Spinal cord (tissue), 10 donors: ENCODE results near the gene C1orf116. TPM values are rescaled to one million over a fixed set of nuclear protein-coding genes. Genes with fewer than 3 reads are reported as not detected.

Experiments used
- DNase-seq, 6 donors: peaks; one replicate each; pipeline versions ENCODE4 v3.0.0 to v3.0.0-alpha.2; 2013 to 2015; ENCODE audit warnings: low spot score in 6 of 6, low read depth in 4 of 6
- H3K27ac ChIP-seq: one replicate; pipeline ENCODE4 v1.5.1; 2013; ENCODE audit warnings: low read depth, low read length, control low read depth
- H3K27me3 ChIP-seq: one replicate; pipeline ENCODE4 v1.6.1; 2013; ENCODE audit warnings: low read length; ENCODE audit not compliant: control insufficient read depth, insufficient read depth
- H3K36me3 ChIP-seq: one replicate; pipeline ENCODE4 v1.6.1; 2013; ENCODE audit warnings: low read length; ENCODE audit not compliant: control insufficient read depth, insufficient read depth
- H3K4me1 ChIP-seq: one replicate; pipeline ENCODE4 v1.6.1; 2013; ENCODE audit warnings: low read length; ENCODE audit not compliant: control insufficient read depth, insufficient read depth
- H3K4me3 ChIP-seq: one replicate; pipeline ENCODE4 v1.5.1; 2013; ENCODE audit warnings: low read depth, low read length, control low read depth
- H3K9me3 ChIP-seq: one replicate; pipeline ENCODE4 v1.6.1; 2013; ENCODE audit warnings: low read length; ENCODE audit not compliant: control insufficient read depth, insufficient read depth
- WGBS: methylation state at CpG from one replicate; pipeline ENCODE4 v1.1.5; 2013; ENCODE audit warnings: missing lambda C conversion rate; ENCODE audit not compliant: insufficient coverage; 5-methylcytosine and 5-hydroxymethylcytosine counted together
- polyA plus RNA-seq, 2 donors: library from polyadenylated mRNA; unstranded; fragments of 120-200 nt; gene quantifications; one replicate each; pipeline ENCODE4 v1.2.1, GENCODE V29; 2013; ENCODE audit not compliant: insufficient read length in 2 of 2
- total RNA-seq, 2 donors: library from RNA; depleted of rRNA in 1 of 2; stranded (reverse); fragments of 120-200 nt in 1 of 2; fragments of >200 nt in 1 of 2; gene quantifications; one replicate each; pipeline versions ENCODE4 v1.2.3 to v1.2.4, GENCODE V29; 2013 to 2014
- donor health status: healthy.

C1orf116 gene
- total and polyA plus RNA-seq, 4 donors, result 0.10 to 0.30 (median 0.18) TPM

DNA sequence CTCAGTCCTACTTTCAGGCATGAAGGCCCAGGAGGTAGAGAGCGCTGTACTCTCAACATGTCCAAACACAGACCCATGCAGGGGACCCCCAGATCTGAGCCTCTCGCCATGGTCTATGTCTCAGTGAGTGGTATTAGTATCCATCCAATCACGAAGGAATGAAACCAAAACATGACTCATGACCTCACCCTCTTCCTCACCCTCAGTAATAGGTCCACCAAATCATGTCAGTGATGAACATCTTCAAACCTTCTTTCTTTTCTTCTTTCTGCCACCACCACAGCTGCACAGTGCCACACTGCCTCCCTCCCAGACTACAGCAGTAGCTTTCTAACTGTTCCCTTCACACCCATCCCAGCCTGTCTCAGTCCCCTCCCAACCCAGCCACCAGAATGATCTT is 16.8 kb downstream of the C1orf116 start:
- H3K36me3 ChIP-seq, result no peaks in the 10 kb centered on the region
- H3K27ac ChIP-seq, result no peak overlapping the region
- H3K4me1 ChIP-seq, result no peaks in the 10 kb centered on the region
- no peaks in the 10 kb centered on the region for H3K9me3 ChIP-seq
- H3K4me3 ChIP-seq, result no peak overlapping the region
- 93% methylated on average over 2 of the region's 3 CpGs for WGBS
- no peak for DNase-seq
- no peaks in the 10 kb centered on the region for H3K27me3 ChIP-seq

DNA sequence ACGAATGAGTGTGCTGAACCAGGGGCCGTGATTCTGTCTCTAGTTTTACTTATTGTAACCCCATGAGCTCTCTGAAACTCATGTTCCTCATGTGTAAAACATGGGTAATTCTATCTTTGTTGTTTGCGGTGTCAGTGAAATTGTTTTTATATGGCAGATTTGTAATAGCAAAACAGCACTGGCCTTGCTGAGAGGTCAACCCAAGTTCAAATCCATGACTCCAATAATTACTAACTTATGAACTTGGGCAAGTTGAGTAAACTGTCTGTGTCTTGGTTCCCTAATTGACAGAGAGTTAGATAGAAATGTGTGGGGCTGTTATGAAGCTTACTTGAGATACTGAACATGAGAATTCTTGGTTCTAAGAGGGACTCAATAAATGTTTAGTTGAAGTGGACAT is 17.8 kb downstream of the C1orf116 start:
- H3K9me3 ChIP-seq, result no peaks in the 10 kb centered on the region
- H3K27me3 ChIP-seq, result no peaks in the 10 kb centered on the region
- no peak for DNase-seq
- no peak overlapping the region for H3K4me3 ChIP-seq
- no CpG with 5 or more reads among the region's 3 CpGs for WGBS
- H3K27ac ChIP-seq, result no peak overlapping the region
- H3K36me3 ChIP-seq, result no peaks in the 10 kb centered on the region
- no peaks in the 10 kb centered on the region for H3K4me1 ChIP-seq

DNA sequence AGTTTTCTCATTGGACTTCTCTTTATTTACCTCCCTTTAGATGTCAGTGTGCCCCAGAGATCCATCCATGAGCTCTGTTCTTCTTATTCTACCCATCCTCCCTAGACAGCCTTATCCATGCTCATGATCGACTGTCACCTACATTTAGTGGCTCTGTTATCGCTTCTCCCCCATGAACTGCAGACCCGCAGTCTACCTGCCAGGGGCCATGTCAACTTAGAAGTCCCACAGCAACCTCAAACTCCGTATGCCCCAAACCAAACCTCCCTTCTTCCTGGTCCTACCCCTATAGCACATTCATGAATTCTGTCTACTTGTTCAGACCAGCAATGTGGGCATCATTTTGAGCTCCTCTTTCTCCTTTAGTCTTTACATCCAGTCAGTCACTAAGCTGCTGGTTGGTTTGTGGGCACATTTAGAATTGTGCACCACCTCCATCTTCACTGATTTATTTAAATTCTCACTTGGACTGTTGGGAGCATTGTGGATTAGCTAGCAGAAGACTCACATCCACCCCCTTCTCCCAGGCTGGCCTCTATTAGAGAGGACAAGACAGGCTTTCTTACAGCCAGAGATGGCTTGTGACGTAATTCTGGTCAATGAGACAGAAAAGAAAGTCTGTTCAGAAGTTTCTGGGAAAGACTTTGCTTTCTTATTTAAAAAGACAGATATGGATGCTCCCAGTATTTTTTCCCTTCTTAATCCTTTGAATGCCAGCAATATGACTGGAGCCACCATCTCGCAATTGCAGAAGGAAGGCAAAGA is 19.1 kb downstream of the C1orf116 start:
- 96% methylated on average over 4 of the region's 6 CpGs for WGBS
- H3K9me3 ChIP-seq, result no peaks in the 10 kb centered on the region

DNA sequence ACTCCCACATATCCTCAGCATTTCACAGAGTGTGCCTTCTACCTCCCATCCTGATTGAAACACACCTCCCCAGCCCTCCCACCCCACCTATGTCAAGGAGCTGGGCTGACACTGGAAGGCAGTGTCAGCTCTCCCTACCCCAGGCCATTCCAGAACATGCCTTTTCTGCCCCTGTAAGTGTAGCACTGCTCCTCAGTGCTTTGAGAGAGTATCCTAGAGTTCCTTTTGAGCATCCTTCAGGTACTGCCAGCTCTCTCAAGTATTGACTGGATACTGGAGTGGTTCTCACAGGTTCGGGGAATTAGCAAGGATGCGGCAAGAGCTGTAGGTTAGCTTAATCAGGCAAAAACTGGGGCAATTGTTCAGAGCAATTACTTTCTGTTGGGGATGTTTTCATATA is 21.8 kb downstream of the C1orf116 start:
- no peaks in the 10 kb centered on the region for H3K4me1 ChIP-seq
- no peak overlapping the region for H3K4me3 ChIP-seq
- no peaks in the 10 kb centered on the region for H3K9me3 ChIP-seq
- H3K36me3 ChIP-seq, result no peaks in the 10 kb centered on the region
- H3K27ac ChIP-seq, result no peak overlapping the region
- H3K27me3 ChIP-seq, result no peaks in the 10 kb centered on the region
- WGBS, result 90% methylated on average over 2 of the region's 2 CpGs
- no peak for DNase-seq

More for the DNA sequence above, 19.1 kb downstream of the C1orf116 start:
- DNase-seq, result no peak
- no peak overlapping the region for H3K4me3 ChIP-seq
- H3K36me3 ChIP-seq, result no peaks in the 10 kb centered on the region
- H3K27ac ChIP-seq, result no peak overlapping the region
- no peaks in the 10 kb centered on the region for H3K27me3 ChIP-seq
- H3K4me1 ChIP-seq, result no peaks in the 10 kb centered on the region

DNA sequence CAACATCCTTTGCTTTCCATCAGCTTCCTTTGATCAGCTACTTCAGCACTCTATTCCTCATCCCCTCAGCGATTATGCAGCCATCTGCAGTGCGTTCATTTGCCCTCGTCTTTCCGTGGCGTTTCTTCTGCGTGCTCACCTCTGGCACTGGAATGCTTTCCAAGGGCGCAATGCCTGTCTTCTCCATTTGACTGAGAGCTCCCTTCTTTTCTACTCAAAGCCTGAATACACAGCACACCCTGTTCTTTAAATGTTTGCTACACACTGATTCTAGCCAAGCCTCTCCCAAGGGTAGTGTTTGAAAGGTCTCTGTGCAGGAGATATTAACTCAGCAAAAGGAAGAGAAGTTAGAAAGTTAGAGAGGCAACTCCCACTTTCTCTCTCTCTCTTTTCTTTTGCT is 22.6 kb downstream of the C1orf116 start:
- 85% methylated on average over 6 of the region's 7 CpGs for WGBS
- no peaks in the 10 kb centered on the region for H3K9me3 ChIP-seq
- no peaks in the 10 kb centered on the region for H3K4me1 ChIP-seq
- DNase-seq, result peak in 1 of 6 donors; percentile 3
- no peak overlapping the region for H3K27ac ChIP-seq
- no peaks in the 10 kb centered on the region for H3K27me3 ChIP-seq
- H3K36me3 ChIP-seq, result no peaks in the 10 kb centered on the region
- no peak overlapping the region for H3K4me3 ChIP-seq

DNA sequence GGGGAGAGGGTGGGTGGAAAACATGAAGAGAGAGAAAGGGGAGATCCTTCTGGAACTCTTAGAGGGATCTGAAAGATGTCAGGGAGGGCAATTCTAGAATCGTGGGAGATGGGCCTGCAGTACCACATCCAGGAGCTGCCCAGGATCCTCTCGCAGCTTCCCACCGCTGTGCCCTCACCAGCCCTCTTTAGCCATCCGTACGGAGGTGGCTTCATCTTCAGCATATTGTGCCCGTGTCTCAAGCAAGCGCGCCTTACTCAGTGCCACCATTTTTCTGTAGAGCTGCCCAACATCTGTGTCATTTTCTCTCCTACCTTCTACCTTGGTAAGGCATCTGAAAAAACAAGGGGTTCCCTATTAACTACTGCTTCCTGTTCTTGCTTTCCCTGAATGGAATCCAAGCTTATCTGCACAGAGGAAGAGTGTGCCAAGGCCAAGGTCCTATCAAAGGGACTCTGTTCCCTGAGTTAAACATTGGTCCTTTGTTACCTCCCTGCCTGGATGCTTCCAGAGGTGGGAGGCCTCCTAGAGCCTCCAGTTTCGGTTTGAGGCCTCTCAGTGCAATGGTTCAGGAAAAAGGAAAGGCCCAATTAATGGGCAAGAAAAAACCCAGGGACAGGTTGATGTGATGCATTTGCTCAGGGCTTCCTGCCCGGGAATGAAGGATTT is 23.2 kb downstream of the C1orf116 start:
- WGBS, result 93% methylated on average over 10 of the region's 10 CpGs
- H3K27ac ChIP-seq, result no peak overlapping the region
- no peaks in the 10 kb centered on the region for H3K4me1 ChIP-seq

DNA sequence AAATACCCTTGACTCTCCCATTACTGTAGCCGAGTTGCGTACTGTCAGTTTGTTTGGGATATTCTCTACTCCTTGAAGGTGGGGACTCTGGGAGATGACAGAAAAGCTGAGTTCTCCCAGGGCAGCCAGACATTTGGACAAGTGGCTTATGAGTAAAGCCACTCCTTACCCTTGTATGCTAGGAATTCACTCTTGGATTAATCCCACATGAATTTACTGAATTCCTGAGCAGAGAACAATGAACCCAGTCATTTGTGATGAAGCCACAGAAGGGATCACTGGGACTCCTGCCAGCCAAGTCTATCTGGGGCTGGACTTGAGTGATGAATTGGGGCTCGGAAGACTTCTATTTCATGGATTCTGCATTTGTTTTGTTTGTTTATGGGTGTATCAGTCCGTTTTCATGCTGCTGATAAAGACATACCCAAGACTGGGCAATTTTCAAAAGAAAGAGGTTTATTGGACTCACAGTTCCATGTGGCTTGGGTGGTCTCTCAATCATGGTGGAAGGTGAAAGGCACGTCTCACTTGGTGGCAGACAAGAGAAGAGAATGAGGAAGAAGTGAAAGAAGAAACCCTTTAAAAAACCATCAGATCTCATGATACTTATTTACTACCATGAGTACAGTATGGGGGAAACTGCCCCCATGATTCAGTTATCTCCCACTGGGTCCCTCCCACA is 25.1 kb downstream of the C1orf116 start:
- no peaks in the 10 kb centered on the region for H3K4me1 ChIP-seq
- no peaks in the 10 kb centered on the region for H3K9me3 ChIP-seq
- DNase-seq, result peak in 1 of 6 donors; percentile 36
- H3K36me3 ChIP-seq, result no peaks in the 10 kb centered on the region
- H3K27ac ChIP-seq, result peak overlapping the region; percentile 69
- WGBS, result 42% methylated on average over 2 of the region's 5 CpGs
- no peaks in the 10 kb centered on the region for H3K27me3 ChIP-seq
- H3K4me3 ChIP-seq, result no peak overlapping the region

More for the DNA sequence above, 23.2 kb downstream of the C1orf116 start:
- no peaks in the 10 kb centered on the region for H3K27me3 ChIP-seq
- H3K9me3 ChIP-seq, result no peaks in the 10 kb centered on the region
- no peak overlapping the region for H3K4me3 ChIP-seq
- DNase-seq, result no peak
- H3K36me3 ChIP-seq, result no peaks in the 10 kb centered on the region

DNA sequence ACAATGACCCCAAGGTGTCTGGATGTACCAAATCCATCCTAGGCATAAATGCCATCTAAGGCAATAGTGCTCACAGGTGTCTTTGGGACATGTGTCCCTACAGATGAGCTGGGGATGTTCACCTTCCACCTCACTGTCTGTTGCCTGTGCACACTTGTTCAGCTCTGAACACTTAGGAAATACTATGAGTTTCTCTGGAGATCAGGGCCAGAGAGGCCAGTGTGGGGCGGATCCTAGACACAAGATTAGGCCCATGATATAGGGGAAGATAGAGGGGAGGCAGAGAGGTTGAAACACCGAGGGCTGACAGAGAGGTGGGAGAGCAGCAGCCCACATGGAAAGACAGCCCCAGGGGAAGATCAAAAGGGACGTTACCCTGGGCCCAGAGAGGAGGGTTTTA is 25.6 kb downstream of the C1orf116 start:
- Histone ChIP-seq H3K36me3 (no peaks in the 10 kb centered on the region), H3K9me3 (no peaks in the 10 kb centered on the region), H3K27ac (peak overlapping the region; percentile 69), H3K27me3 (no peaks in the 10 kb centered on the region), H3K4me1 (no peaks in the 10 kb centered on the region), H3K4me3 (no peak overlapping the region)
- DNase-seq, result no peak
- WGBS, result 79% methylated on average over 2 of the region's 3 CpGs

DNA sequence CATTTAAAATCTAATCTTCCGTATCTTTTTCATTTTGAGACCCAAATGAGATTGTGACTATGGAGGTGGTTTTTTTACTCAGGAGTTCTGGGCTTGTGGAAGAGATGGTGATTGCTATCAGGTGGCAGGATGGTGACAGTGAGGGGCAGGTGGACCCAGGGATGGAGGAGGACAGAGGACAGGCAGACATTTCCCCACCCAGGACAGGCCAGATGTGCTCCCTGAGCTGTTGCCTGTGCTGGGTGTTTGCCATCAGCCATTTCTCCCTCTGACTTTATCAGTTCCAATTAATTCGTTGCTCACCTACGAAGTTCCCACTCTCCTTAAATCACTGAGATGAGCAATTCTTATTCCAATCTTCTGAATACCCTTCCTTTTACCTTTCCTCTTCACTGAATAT is 26.5 kb downstream of the C1orf116 start:
- Histone ChIP-seq H3K27me3 (no peaks in the 10 kb centered on the region), H3K36me3 (no peaks in the 10 kb centered on the region), H3K4me3 (no peak overlapping the region), H3K4me1 (no peaks in the 10 kb centered on the region), H3K27ac (no peak overlapping the region), H3K9me3 (no peaks in the 10 kb centered on the region)
- no peak for DNase-seq
- 89% methylated on average over 2 of the region's 3 CpGs for WGBS
